ENCODE measurements around the gene HPS4.

GRCh38 chr22:26485013-26485412, 1.4 kb upstream of the HPS4 start:
- TF ChIP-seq CTCF (IDR thresholded peaks at IDR 0.05) (no peak), POLR2AphosphoS5 (IDR thresholded peaks at IDR 0.05; ENCODE audit: low read depth, low read length) (no peak), REST (IDR thresholded peaks at IDR 0.05; ENCODE audit: insufficient read depth in 1 of 2, low read depth in 2 of 2, low read length in 1 of 2) (no peak)

All from Panc1 (cell line).